Left cardiac atrium (tissue), 4 donors: ENCODE data around the gene DHX38. TPM values are rescaled to one million over a fixed set of nuclear protein-coding genes. Genes with fewer than 3 reads are reported as not detected.
A peak's percentile ranks its signal among the peaks of the same experiment; 100 is the strongest.

Experiments
- ATAC-seq, 2 donors: fragments of 200-7000 bp; cut with Tn5 transposase; one replicate each; pipeline ENCODE4 v1.9.1; 2020; ENCODE audit warnings: mild to moderate bottlenecking in 2 of 2, moderate library complexity in 2 of 2
- DNase-seq: peaks from one replicate; pipeline ENCODE4 v3.0.0-alpha.2; 2020
- intact Hi-C, 2 donors: fragments of 100-400 bp; cut with DNase I; formaldehyde crosslinking; loops; one replicate each; pipeline versions ENCODE4 v1.14.1 to v1.15.1; 2022 to 2023
- total RNA-seq, 2 donors: library from RNA; stranded (reverse); fragmentation: NEBNext Ultra II Directional; extraction: Animal tissue kit (Norgen Biotek cat#: 25700); gene quantifications; one replicate each; pipeline ENCODE4 v1.2.1, GENCODE V29; 2021
- donor health status: DM: no; HTN: yes; CAD: no.
- donor health status: DM: no; HTN: yes; CAD: no; lungs with severe emphysema.
- donor health status: DM: yes; HTN: yes; CAD: no.
- donor health status: Dilated cardiomyopathy.

Gene DHX38
- total RNA-seq, 2 donors from 2014 or later = 33.5 to 45.3 TPM

GRCh38 chr16:72111657-72112451, 18.2 kb downstream of the DHX38 start:
- intact Hi-C loops = no loop called here
- no peak for DNase-seq
- ATAC-seq = no peak

- intact Hi-C loops = no loop called here
- ATAC-seq (no peak), DNase-seq (no peak)
Measured at GRCh38 chr16:72112452-72112792, 18.8 kb downstream of the DHX38 start.

- peak in 1 of 2 donors; percentile 37 for ATAC-seq
- intact Hi-C loops = no loop called here
- DNase-seq = no peak
Measured at GRCh38 chr16:72112906-72113615, 19.4 kb downstream of the DHX38 start.

GRCh38 chr16:72113616-72113945, 19.9 kb downstream of the DHX38 start:
- no peak for DNase-seq
- ATAC-seq = no peak
- intact Hi-C loops = no loop called here

- intact Hi-C loops = loop anchor here in 1 of 2 donors (10.0 kb wide), 1 partner anchor 1765 kb away; no protein-coding TSS in a partner anchor
- no peak for ATAC-seq
- DNase-seq = no peak
Measured at GRCh38 chr16:72120026-72120425, 26.4 kb downstream of the DHX38 start.

GRCh38 chr16:72122308-72122707, 28.7 kb downstream of the DHX38 start:
- DNase-seq (no peak), ATAC-seq (no peak)
- intact Hi-C loops = loop anchor here in 1 of 2 donors (10.0 kb wide), 1 partner anchor 1762 kb away; no protein-coding TSS in a partner anchor

- DNase-seq = no peak
- no peak for ATAC-seq
- intact Hi-C loops = loop anchor here in 1 of 2 donors (10.0 kb wide), 1 partner anchor 1762 kb away; no protein-coding TSS in a partner anchor
Measured at GRCh38 chr16:72122916-72123315, 29.3 kb downstream of the DHX38 start.

- DNase-seq (no peak), ATAC-seq (no peak)
- intact Hi-C loops = loop anchor here in 1 of 2 donors (10.0 kb wide), 1 partner anchor 1761 kb away; no protein-coding TSS in a partner anchor
Measured at GRCh38 chr16:72123426-72123825, 29.8 kb downstream of the DHX38 start.

- no peak for ATAC-seq
Measured at GRCh38 chr16:72124148-72124547, 30.5 kb downstream of the DHX38 start.

GRCh38 chr16:72124761-72125634, 31.4 kb downstream of the DHX38 start:
- ATAC-seq (peak; percentile 81 to 84), DNase-seq (peak; percentile 74)
- intact Hi-C loops = loop anchor here in 1 of 2 donors (5.0 to 10.0 kb wide), 2 partner anchors 1760 to 1832 kb away; no protein-coding TSS in a partner anchor

More at GRCh38 chr16:72124148-72124547, 30.5 kb downstream of the DHX38 start:
- no peak for DNase-seq
- intact Hi-C loops = loop anchor here in 1 of 2 donors (10.0 kb wide), 1 partner anchor 1761 kb away; no protein-coding TSS in a partner anchor

- DNase-seq = no peak
- intact Hi-C loops = loop anchor here in 1 of 2 donors (5.0 to 10.0 kb wide), 2 partner anchors 1759 to 1831 kb away; no protein-coding TSS in a partner anchor
- ATAC-seq = peak in 1 of 2 donors; percentile 32
Measured at GRCh38 chr16:72125635-72126428, 32.2 kb downstream of the DHX38 start.

GRCh38 chr16:72126429-72126765, 32.8 kb downstream of the DHX38 start:
- ATAC-seq = no peak
- DNase-seq = no peak
- intact Hi-C loops = loop anchor here in 1 of 2 donors (5.0 to 10.0 kb wide), 2 partner anchors 1758 to 1831 kb away; no protein-coding TSS in a partner anchor

GRCh38 chr16:72128701-72129100, 35.1 kb downstream of the DHX38 start:
- DNase-seq = no peak
- intact Hi-C loops = loop anchor here in 1 of 2 donors (5.0 to 10.0 kb wide), 2 partner anchors 1756 to 1829 kb away; no protein-coding TSS in a partner anchor
- no peak for ATAC-seq

GRCh38 chr16:72129976-72130656, 36.5 kb downstream of the DHX38 start:
- DNase-seq (no peak), ATAC-seq (no peak)
- intact Hi-C loops = loop anchor here in 1 of 2 donors (5.0 to 10.0 kb wide), 2 partner anchors 1755 to 1827 kb away; no protein-coding TSS in a partner anchor

- intact Hi-C loops = no loop called here
- no peak for DNase-seq
- ATAC-seq = peak in 1 of 2 donors; percentile 17
Measured at GRCh38 chr16:72131036-72131435, 37.4 kb downstream of the DHX38 start.

- intact Hi-C loops = no loop called here
- DNase-seq = no peak
- no peak for ATAC-seq
Measured at GRCh38 chr16:72132726-72133125, 39.1 kb downstream of the DHX38 start.

GRCh38 chr16:72134507-72134906, 40.9 kb downstream of the DHX38 start:
- DNase-seq (no peak), ATAC-seq (no peak)
- intact Hi-C loops = no loop called here
